Activated CD4-positive, alpha-beta memory T cell treated with anti-CD3 and anti-CD28 coated beads for 36 hours (primary cell): ENCODE measurements around the gene ABLIM3. TPM values are rescaled to one million over a fixed set of nuclear protein-coding genes. Genes with fewer than 3 reads are reported as not detected.

Experiments used
- CTCF ChIA-PET: fragments of 350-600 bp; sonication (Branson Sonifier 250); formaldehyde crosslinking; loops from one replicate; lab custom pipeline; 2021; ENCODE audit warnings: antibody characterized with exemption, inconsistent platforms; lab: Charles Lee
- POLR2A ChIA-PET: fragments of 350-600 bp; sonication (Branson Sonifier 250); formaldehyde crosslinking; loops from one replicate; lab custom pipeline; 2021; ENCODE audit warnings: antibody characterized with exemption; lab: Charles Lee
- DNase-seq: peaks from one replicate; pipeline ENCODE4 v3.0.0-alpha.2; 2020
- H3K27ac Mint-ChIP-seq: one replicate; pipeline ENCODE4 v1.8.0; 2021; ENCODE audit warnings: mixed read lengths
- H3K27me3 Mint-ChIP-seq: one replicate; pipeline ENCODE4 v1.8.0; 2021; ENCODE audit warnings: mixed read lengths
- H3K36me3 Mint-ChIP-seq: one replicate; pipeline ENCODE4 v1.8.0; 2021; ENCODE audit warnings: mixed read lengths
- H3K4me1 Mint-ChIP-seq: one replicate; pipeline ENCODE4 v1.8.0; 2021; ENCODE audit warnings: low read depth, mixed read lengths
- H3K4me3 Mint-ChIP-seq: one replicate; pipeline ENCODE4 v1.8.0; 2021; ENCODE audit warnings: mild to moderate bottlenecking, mixed read lengths
- H3K9me3 Mint-ChIP-seq: one replicate; pipeline ENCODE4 v1.8.0; 2021; ENCODE audit warnings: mixed read lengths
- intact Hi-C: fragments of 100-400 bp; cut with micrococcal nuclease; formaldehyde crosslinking; loops from one replicate; pipeline ENCODE4 v1.15.1; 2023
- total RNA-seq, 2 experiments: library from RNA; stranded (reverse); gene quantifications; one replicate each; pipeline ENCODE4 v1.2.3, GENCODE V29; 2021

Gene ABLIM3
- total RNA-seq, 2 experiments from 2014 or later, result 0.10 to 0.24 TPM

DNA sequence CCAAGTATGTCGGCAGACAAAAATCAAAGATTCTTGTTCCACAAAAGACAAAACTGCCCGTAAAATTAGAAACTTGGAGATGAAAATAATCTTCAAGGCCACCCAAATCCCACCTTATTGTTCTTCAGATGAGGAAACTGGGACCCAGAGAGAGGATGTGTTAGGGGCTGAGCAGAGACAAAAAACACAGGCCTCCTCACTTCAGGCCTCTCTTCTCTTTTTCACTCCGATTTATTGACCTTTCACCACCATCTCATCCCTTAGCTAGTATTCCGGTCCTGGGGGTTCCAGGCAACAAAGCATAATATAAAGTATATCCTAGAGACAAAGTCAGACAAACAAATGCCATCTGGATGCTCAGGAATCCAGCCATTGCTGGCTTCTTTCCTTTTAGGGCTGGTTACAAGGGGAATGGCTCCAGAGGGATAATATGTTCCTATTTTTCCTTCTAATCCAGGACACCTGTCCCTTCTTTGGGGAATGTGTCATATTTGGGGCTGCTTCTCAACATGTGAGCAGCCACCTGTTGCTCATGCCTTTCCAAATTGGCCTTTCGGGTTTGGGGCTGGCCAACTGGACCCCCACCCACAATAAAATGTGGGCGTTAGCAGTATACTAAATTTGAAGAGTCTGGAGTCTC lies 88.1 kb downstream of the ABLIM3 start:
- no peak for DNase-seq
- H3K27me3 Mint-ChIP-seq, result peaks cover 2% of the 10 kb centered on the region
- H3K9me3 Mint-ChIP-seq, result no peaks in the 10 kb centered on the region
- no peaks in the 10 kb centered on the region for H3K4me1 Mint-ChIP-seq
- ChIA-PET POLR2A (no interaction called here), CTCF (interaction anchor here (0.7 to 1.1 kb wide), 3 partner anchors 35 to 93 kb away, joined by 3 read pairs; no protein-coding TSS in a partner anchor)
- no peak overlapping the region for H3K27ac Mint-ChIP-seq
- H3K4me3 Mint-ChIP-seq, result no peak overlapping the region
- intact Hi-C loops, result no loop called here
- H3K36me3 Mint-ChIP-seq, result no peaks in the 10 kb centered on the region

DNA sequence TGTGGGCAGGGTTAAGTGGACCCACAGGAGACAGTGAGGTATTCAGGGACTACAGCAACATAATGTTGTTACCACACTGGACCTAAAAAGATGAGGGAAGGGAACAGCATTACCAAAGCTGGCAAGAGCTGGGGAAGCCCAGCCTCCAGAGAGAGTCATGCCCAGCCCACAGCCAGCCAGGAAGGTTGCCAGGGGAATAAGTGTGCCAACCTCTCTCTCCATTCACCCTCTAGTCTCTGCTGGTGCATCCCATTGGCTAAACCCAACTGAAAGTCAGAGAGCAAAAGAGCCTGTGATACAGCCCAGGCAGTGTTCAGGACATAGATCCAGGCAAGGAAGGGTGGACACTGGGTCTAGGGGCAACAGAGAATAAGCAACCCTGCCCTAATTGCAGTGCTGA lies 94.5 kb downstream of the ABLIM3 start:
- Mint-ChIP-seq H3K27ac (no peak overlapping the region), H3K4me1 (peaks cover 20% of the 10 kb centered on the region), H3K4me3 (no peak overlapping the region), H3K9me3 (no peaks in the 10 kb centered on the region), H3K36me3 (peaks cover 2% of the 10 kb centered on the region), H3K27me3 (no peaks in the 10 kb centered on the region)
- DNase-seq, result no peak
- intact Hi-C loops, result no loop called here
- CTCF ChIA-PET, result no interaction called here
- POLR2A ChIA-PET, result no interaction called here

DNA sequence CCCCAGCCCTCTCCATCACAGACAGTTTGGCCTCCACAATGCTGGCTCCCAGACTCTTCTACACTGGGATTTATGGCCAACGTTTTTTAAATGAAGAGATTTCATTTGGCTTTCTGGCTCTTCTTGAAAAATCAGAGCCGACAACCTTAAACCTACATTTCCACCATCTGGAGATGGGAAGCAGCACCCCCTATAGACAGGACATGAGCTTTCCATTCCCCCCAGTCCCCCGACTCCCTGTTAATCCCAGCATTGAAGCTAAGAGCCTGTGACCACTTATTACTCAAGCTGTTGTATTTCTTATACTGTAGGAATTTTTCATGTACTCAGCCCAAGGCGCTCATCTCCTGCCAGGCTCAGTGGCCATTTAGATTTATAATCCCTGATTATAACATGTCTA lies 96.4 kb downstream of the ABLIM3 start:
- intact Hi-C loops, result no loop called here
- no peaks in the 10 kb centered on the region for H3K27me3 Mint-ChIP-seq
- DNase-seq, result no peak
- peaks cover 32% of the 10 kb centered on the region for H3K4me1 Mint-ChIP-seq
- no peak overlapping the region for H3K27ac Mint-ChIP-seq
- H3K9me3 Mint-ChIP-seq, result no peaks in the 10 kb centered on the region
- ChIA-PET CTCF (interaction anchor here (0.6 to 1.3 kb wide), 3 partner anchors 64 to 123 kb away, joined by 3 to 4 read pairs (median 4); partner anchors contain the start of gene ABLIM3), POLR2A (no interaction called here)
- peaks cover 2% of the 10 kb centered on the region for H3K36me3 Mint-ChIP-seq
- no peak overlapping the region for H3K4me3 Mint-ChIP-seq

DNA sequence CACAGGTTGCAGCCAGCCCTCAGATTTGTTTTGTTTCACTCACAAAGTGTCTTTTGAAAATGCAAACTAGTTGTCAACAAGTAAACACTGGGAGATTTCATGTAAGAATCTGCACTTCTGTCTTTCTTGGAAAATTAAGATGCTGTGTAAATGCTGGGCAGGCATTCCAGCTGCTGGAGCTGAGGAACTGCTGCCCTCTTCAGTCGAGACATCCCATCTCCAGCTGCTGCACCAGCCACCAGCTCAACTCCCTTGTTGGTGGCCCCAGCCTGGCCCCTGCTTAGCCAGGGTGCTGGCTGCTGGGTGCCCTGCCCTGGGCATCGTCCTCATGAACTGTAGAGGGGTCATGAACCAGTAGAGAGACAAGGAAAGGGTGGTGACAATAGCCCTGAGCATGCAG lies 97.2 kb downstream of the ABLIM3 start:
- no peak for DNase-seq
- POLR2A ChIA-PET, result no interaction called here
- CTCF ChIA-PET, result interaction anchor here (1.1 to 1.3 kb wide), 2 partner anchors 97 to 124 kb away, joined by 4 read pairs; partner anchors contain the start of gene ABLIM3
- Mint-ChIP-seq H3K36me3 (peaks cover 2% of the 10 kb centered on the region), H3K9me3 (no peaks in the 10 kb centered on the region), H3K27ac (no peak overlapping the region), H3K4me3 (no peak overlapping the region), H3K27me3 (no peaks in the 10 kb centered on the region), H3K4me1 (peaks cover 38% of the 10 kb centered on the region)
- intact Hi-C loops, result no loop called here

DNA sequence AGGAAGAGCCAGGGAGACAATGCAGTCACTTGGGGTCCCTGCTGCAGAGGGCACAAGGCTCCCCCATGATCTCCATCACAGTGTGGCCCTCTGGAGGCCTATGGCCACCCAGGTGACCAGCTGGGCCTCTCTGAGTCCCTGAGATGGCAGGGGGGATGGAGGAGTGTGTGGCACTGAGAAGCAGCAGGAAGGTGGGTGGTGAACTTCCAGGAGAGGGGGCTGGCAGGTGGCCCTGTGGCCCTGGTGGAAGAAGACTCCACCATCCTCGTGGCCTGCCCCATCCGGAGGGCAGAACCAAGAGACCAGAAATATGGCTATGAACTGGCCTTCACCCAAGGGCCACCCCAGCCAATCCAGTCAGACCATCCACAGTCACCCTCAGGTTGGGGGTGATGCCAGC lies 98.6 kb downstream of the ABLIM3 start:
- DNase-seq, result peak; percentile 17
- CTCF ChIA-PET, result interaction anchor here (1.0 to 1.2 kb wide), 2 partner anchors 25 to 96 kb away, joined by 4 to 5 read pairs; no protein-coding TSS in a partner anchor
- no peak overlapping the region for H3K4me3 Mint-ChIP-seq
- H3K27me3 Mint-ChIP-seq, result no peaks in the 10 kb centered on the region
- intact Hi-C loops, result no loop called here
- peak overlapping the region; percentile 86 for H3K27ac Mint-ChIP-seq
- POLR2A ChIA-PET, result interaction anchor here (1.2 kb wide), 1 partner anchor 448 kb away, joined by 3 read pairs; no protein-coding TSS in a partner anchor
- peaks cover 2% of the 10 kb centered on the region for H3K36me3 Mint-ChIP-seq
- no peaks in the 10 kb centered on the region for H3K9me3 Mint-ChIP-seq
- peaks cover 38% of the 10 kb centered on the region for H3K4me1 Mint-ChIP-seq

DNA sequence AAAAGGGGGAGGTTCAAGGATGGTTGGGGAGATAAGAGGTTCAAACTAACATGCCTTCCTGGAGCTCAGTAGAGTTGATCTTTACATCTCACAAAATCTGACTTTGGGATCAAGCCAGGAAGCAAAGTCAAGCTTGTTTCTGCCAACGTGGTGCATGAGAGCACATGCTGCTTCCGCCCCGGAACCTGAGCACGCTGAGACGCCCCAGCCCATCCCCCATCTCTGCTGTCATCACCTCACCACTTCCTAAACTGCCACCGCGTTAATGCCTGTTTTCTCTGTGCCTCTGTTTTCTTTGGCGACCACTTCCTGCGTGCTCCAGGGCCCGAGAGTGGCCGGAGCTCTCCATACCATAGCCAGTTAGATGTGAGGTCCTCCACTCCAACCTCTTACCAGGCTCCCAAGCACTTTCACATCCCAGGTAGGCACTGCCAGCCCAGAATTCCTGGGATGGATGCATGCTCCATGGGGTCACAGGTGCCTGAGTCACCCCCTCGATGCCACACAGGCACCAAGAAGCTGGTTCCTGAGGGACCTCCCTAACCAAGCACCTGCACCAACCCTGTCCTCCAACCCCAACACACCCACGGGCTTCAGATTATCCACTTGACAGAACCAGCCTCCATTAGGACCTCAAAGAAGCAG lies 99.2 kb downstream of the ABLIM3 start:
- peak overlapping the region; percentile 31 for H3K4me3 Mint-ChIP-seq
- intact Hi-C loops, result no loop called here
- H3K27ac Mint-ChIP-seq, result peak overlapping the region; percentile 86
- ChIA-PET CTCF (interaction anchor here (0.7 to 1.2 kb wide), 5 partner anchors 25 to 99 kb away, joined by 3 to 5 read pairs (median 4); partner anchors contain the start of gene ABLIM3), POLR2A (interaction anchor here (0.6 to 1.2 kb wide), 2 partner anchors 27 to 449 kb away, joined by 3 read pairs; no protein-coding TSS in a partner anchor)
- peak; percentile 91 for DNase-seq
- H3K27me3 Mint-ChIP-seq, result no peaks in the 10 kb centered on the region
- H3K9me3 Mint-ChIP-seq, result no peaks in the 10 kb centered on the region
- H3K36me3 Mint-ChIP-seq, result peaks cover 2% of the 10 kb centered on the region
- peaks cover 38% of the 10 kb centered on the region for H3K4me1 Mint-ChIP-seq

DNA sequence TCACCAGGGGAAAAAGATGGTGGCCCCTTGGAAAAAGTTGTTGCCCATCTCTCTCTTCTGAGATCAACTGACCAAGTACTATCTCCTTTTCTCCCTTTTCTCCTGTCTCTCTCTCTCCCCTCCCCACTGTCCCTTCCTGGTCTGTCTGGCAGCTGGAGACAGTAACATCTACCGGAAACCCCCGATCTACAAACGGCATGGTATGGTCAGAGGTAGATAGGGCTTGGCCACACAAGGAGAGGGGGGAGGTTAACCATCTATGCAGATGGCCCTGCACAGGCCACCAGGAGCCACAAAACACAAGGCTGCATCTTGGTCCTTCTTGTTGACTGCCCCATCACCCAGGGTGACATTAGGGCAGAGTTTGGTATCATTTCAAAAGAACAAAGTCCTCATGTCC lies 101.0 kb downstream of the ABLIM3 start:
- no peaks in the 10 kb centered on the region for H3K9me3 Mint-ChIP-seq
- peaks cover 38% of the 10 kb centered on the region for H3K4me1 Mint-ChIP-seq
- peaks cover 2% of the 10 kb centered on the region for H3K36me3 Mint-ChIP-seq
- POLR2A ChIA-PET, result no interaction called here
- no peaks in the 10 kb centered on the region for H3K27me3 Mint-ChIP-seq
- DNase-seq, result no peak
- CTCF ChIA-PET, result interaction anchor here (1.0 kb wide), 1 partner anchor 101 kb away, joined by 3 read pairs; the partner anchor contains the start of gene ABLIM3
- H3K4me3 Mint-ChIP-seq, result no peak overlapping the region
- intact Hi-C loops, result no loop called here
- no peak overlapping the region for H3K27ac Mint-ChIP-seq

DNA sequence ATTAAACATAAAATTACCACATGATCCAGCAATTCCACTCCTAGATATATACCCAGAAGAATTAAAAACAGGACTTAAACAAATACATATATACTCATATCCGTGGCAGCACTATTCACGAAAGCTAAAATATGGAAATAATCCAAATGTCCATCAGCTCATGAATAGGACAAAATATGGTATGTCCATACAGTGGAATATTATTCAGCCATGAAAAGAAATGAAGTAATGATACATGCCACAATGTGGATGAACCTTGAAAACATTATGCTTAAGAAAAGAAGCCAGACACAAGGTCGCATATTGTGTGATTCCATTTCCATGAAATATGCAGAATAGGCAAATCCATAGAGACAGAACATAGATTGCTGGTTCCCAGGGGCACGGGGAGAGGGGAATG lies 105.6 kb downstream of the ABLIM3 start:
- POLR2A ChIA-PET, result no interaction called here
- H3K27me3 Mint-ChIP-seq, result no peaks in the 10 kb centered on the region
- intact Hi-C loops, result no loop called here
- no peak overlapping the region for H3K27ac Mint-ChIP-seq
- H3K36me3 Mint-ChIP-seq, result no peaks in the 10 kb centered on the region
- no peak overlapping the region for H3K4me3 Mint-ChIP-seq
- peaks cover 11% of the 10 kb centered on the region for H3K4me1 Mint-ChIP-seq
- no peak for DNase-seq
- no peaks in the 10 kb centered on the region for H3K9me3 Mint-ChIP-seq
- CTCF ChIA-PET, result no interaction called here

DNA sequence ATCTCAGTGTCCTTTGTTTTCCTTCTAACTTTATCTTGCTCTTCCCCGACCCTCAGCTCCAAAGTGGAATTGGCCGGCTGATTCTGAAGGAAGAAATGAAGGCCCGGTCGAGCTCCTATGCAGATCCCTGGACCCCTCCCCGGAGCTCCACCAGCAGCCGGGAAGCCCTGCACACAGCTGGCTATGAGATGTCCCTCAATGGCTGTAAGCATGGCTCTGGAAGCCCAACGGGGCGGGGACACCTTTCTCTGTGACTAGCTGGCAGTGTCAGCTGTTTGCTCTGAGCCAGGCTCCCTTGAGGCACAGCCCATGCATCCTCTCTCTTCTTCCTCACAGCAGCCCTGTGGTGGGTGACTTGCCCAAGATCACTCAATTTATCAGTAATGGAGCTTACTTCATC lies 106.4 kb downstream of the ABLIM3 start:
- DNase-seq, result no peak
- ChIA-PET CTCF (no interaction called here), POLR2A (no interaction called here)
- no peak overlapping the region for H3K27ac Mint-ChIP-seq
- no peak overlapping the region for H3K4me3 Mint-ChIP-seq
- no peaks in the 10 kb centered on the region for H3K27me3 Mint-ChIP-seq
- intact Hi-C loops, result no loop called here
- no peaks in the 10 kb centered on the region for H3K9me3 Mint-ChIP-seq
- no peaks in the 10 kb centered on the region for H3K36me3 Mint-ChIP-seq
- H3K4me1 Mint-ChIP-seq, result peaks cover 5% of the 10 kb centered on the region

DNA sequence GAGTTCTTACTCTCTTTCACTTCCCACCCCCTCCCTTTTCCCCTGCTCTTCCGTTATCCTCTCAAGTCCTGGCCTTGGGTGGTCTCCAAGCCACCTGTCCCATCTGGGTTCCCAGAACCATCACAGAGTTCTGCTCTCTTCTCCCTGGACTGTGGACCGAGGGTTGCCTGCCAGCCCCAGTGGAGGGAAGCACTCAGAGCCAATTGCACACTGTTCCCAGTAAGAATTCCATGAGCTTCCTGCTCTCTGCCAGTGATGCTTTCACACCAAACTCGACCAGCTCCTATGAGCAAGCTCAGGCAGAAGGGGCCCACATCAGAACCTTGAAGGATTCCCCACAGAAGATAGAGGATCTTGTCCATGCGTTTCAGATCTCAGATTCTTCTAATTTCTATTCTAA lies 110.3 kb downstream of the ABLIM3 start:
- intact Hi-C loops, result no loop called here
- H3K27ac Mint-ChIP-seq, result no peak overlapping the region
- no peaks in the 10 kb centered on the region for H3K9me3 Mint-ChIP-seq
- no peak overlapping the region for H3K4me3 Mint-ChIP-seq
- H3K36me3 Mint-ChIP-seq, result no peaks in the 10 kb centered on the region
- H3K27me3 Mint-ChIP-seq, result no peaks in the 10 kb centered on the region
- ChIA-PET CTCF (no interaction called here), POLR2A (no interaction called here)
- no peak for DNase-seq
- H3K4me1 Mint-ChIP-seq, result no peaks in the 10 kb centered on the region

DNA sequence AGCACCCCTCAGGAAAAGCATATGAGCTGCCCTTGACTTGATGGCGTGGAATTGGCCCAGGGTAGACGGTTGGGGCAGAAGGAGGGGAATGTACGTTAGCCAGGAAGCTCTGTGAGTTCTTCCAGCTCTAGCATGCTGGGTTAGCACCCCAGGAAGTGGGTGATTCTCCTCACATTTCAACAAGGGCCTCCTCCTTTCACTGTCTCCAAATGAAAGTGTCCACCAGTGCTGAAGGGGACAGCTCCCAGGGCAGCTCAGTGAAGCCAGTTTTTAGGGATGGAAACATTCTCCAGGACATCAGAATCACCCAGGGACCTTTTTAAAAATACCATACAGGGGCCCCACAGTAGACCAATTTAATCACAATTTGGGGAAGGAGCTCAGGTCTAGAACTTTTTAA lies 113.2 kb downstream of the ABLIM3 start:
- H3K4me1 Mint-ChIP-seq, result no peaks in the 10 kb centered on the region
- no peaks in the 10 kb centered on the region for H3K27me3 Mint-ChIP-seq
- CTCF ChIA-PET, result interaction anchor here (1.1 to 1.6 kb wide), 3 partner anchors 10 to 113 kb away, joined by 4 to 5 read pairs (median 5); partner anchors contain the start of gene ABLIM3
- POLR2A ChIA-PET, result no interaction called here
- no peaks in the 10 kb centered on the region for H3K36me3 Mint-ChIP-seq
- H3K9me3 Mint-ChIP-seq, result no peaks in the 10 kb centered on the region
- H3K27ac Mint-ChIP-seq, result no peak overlapping the region
- intact Hi-C loops, result no loop called here
- H3K4me3 Mint-ChIP-seq, result no peak overlapping the region
- DNase-seq, result no peak

DNA sequence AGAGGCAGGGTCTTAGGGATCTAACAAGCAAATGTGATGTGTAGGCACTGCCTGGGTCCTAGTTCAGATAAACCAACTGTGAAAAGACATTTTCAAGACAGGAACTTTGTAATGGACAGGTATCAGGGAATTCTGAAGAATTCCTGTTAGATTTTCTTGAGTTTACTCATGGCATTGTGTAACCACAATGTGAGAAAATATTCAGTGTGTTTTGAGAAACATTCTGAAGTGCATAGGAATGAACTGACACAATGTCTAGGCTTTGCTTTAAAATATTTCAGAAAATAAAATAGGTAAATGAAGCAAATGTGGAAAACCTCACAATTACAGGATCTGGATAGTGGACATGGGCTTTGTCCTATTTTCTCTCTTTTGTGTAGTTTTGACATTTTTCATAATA lies 115.2 kb downstream of the ABLIM3 start:
- intact Hi-C loops, result no loop called here
- H3K9me3 Mint-ChIP-seq, result no peaks in the 10 kb centered on the region
- CTCF ChIA-PET, result interaction anchor here (1.7 kb wide), 1 partner anchor 115 kb away, joined by 10 read pairs; the partner anchor contains the start of gene ABLIM3
- H3K4me3 Mint-ChIP-seq, result no peak overlapping the region
- no peaks in the 10 kb centered on the region for H3K27me3 Mint-ChIP-seq
- no peaks in the 10 kb centered on the region for H3K36me3 Mint-ChIP-seq
- no peak for DNase-seq
- H3K27ac Mint-ChIP-seq, result no peak overlapping the region
- POLR2A ChIA-PET, result no interaction called here
- H3K4me1 Mint-ChIP-seq, result no peaks in the 10 kb centered on the region
